K562 (cell line): ENCODE measurements around the gene RBMX. TPM values are rescaled to one million over a fixed set of nuclear protein-coding genes. Genes with fewer than 3 reads are reported as not detected.

Experiments used
- BMI1 ChIP-seq: fragments of 150-350 bp; IDR thresholded peaks from 2 replicates; pipeline ENCODE4 v1.6.1; 2014; ENCODE audit warnings: low read length
- CREBBP ChIP-seq: IDR thresholded peaks from one replicate; pipeline ENCODE4 v1.6.1; 2012; ENCODE audit warnings: low read depth, mild to moderate bottlenecking, control low read depth, inconsistent platforms, low read length
- DMBX1 ChIP-seq: fragments of 250-450 bp; sonication (Bioruptor Pico); IDR thresholded peaks from 2 replicates; pipeline ENCODE4 v1.8.0; 2022; ENCODE audit warnings: inconsistent platforms, mild to moderate bottlenecking, moderate library complexity, borderline replicate concordance
- ESRRA ChIP-seq: fragments of 450-650 bp; IDR thresholded peaks from 2 replicates; pipeline ENCODE4 v1.6.1; 2014; ENCODE audit warnings: low read depth, mild to moderate bottlenecking, moderate library complexity, borderline replicate concordance
- FOSL1 ChIP-seq: fragments of 200-800 bp; sonication (Bioruptor generic); conservative IDR thresholded peaks from 2 replicates; pipeline ENCODE4 v1.6.1; 2016; ENCODE audit warnings: missing genetic modification characterization, missing compliant biosample characterization
- JUND ChIP-seq, 2 experiments: IDR thresholded peaks; 2 replicates in 1 of 2; 3 replicates in 1 of 2; pipeline ENCODE4 v1.6.1; 2011; ENCODE audit warnings: borderline replicate concordance in 2 of 2, low read depth in 2 of 2, low read length in 2 of 2, improper control_type of control experiment in 1 of 2, missing biosample characterization in 1 of 2, missing genetic modification characterization in 1 of 2, missing genetic modification reagents in 1 of 2
- MCM3 ChIP-seq: fragments of 450-650 bp; IDR thresholded peaks from 2 replicates; pipeline ENCODE4 v1.6.1; 2016
- MEF2A ChIP-seq: IDR thresholded peaks from 2 replicates; pipeline ENCODE4 v1.6.1; 2011; ENCODE audit warnings: low read depth, mild to moderate bottlenecking, low read length, moderate library complexity; ENCODE audit not compliant: control insufficient read depth
- PTTG1 ChIP-seq: fragments of 450-650 bp; IDR thresholded peaks from 2 replicates; pipeline ENCODE4 v1.6.1; 2016; ENCODE audit warnings: low read depth, mild to moderate bottlenecking, missing genetic modification characterization, missing compliant biosample characterization
- RB1 ChIP-seq: fragments of 450-650 bp; IDR thresholded peaks from 2 replicates; pipeline ENCODE4 v1.6.1; 2017; ENCODE audit warnings: low read depth, mild to moderate bottlenecking
- RBM14 ChIP-seq: fragments of 200-400 bp; formaldehyde crosslinking; IDR thresholded peaks from 2 replicates; pipeline ENCODE4 v1.6.1; 2018; ENCODE audit warnings: low read depth, mild to moderate bottlenecking, low read length, moderate library complexity, borderline replicate concordance; ENCODE audit not compliant: insufficient read depth
- SLC30A9 ChIP-seq: fragments of 250-450 bp; sonication (Bioruptor Pico); IDR thresholded peaks from 2 replicates; pipeline ENCODE4 v1.8.0; 2022; ENCODE audit warnings: mild to moderate bottlenecking, moderate library complexity
- SOX6 ChIP-seq: fragments of 450-650 bp; IDR thresholded peaks from 2 replicates; pipeline ENCODE4 v1.6.1; 2014; ENCODE audit warnings: mild to moderate bottlenecking
- SP2 ChIP-seq: IDR thresholded peaks from 2 replicates; pipeline ENCODE4 v1.6.1; 2011; ENCODE audit warnings: mild to moderate bottlenecking, low read depth, low read length, moderate library complexity; ENCODE audit not compliant: poor library complexity, severe bottlenecking; ENCODE audit errors: extremely low read depth
- SPI1 ChIP-seq: IDR thresholded peaks from 2 replicates; pipeline ENCODE4 v1.6.1; 2011; ENCODE audit warnings: low read depth, low read length, control low read depth, borderline replicate concordance
- U2AF1 ChIP-seq: fragments of 200-400 bp; formaldehyde crosslinking; optimal IDR thresholded peaks from 2 replicates; pipeline ENCODE3; 2017; ENCODE audit warnings: mild to moderate bottlenecking, low read depth, low read length, moderate library complexity
- ZKSCAN8 ChIP-seq: fragments of 200-800 bp; sonication (Bioruptor generic); IDR thresholded peaks from 2 replicates; pipeline ENCODE4 v1.6.1; 2016; ENCODE audit warnings: missing genetic modification characterization, missing compliant biosample characterization
- ZNF165 ChIP-seq: fragments of 250-450 bp; sonication (Bioruptor Pico); IDR thresholded peaks from 2 replicates; pipeline ENCODE4 v1.4.0; 2020; ENCODE audit warnings: borderline replicate concordance
- polyA plus RNA-seq, 8 experiments: library from polyadenylated mRNA; depleted of rRNA in 4 of 8; stranded (reverse) in 5 of 8; unstranded in 3 of 8; fragments of >200 nt; fragmentation: Nextera tagmentation in 2 of 8; fragmentation: Illumina TruSeq in 1 of 8; extraction: Ambion mirVana in 2 of 8; extraction: Trizol in 1 of 8; gene quantifications; 2 replicates each; pipeline versions ENCODE4 v1.2.1 to v1.2.3, GENCODE V29; 2011 to 2014; ENCODE audit warnings: inconsistent platforms in 1 of 8, missing spikeins in 1 of 8
- total RNA-seq, 7 experiments: library from RNA; depleted of rRNA in 6 of 7; stranded (reverse); fragments of >200 nt in 6 of 7; fragmentation: Illumina TruSeq in 2 of 7; extraction: Trizol in 2 of 7; gene quantifications; 2 replicates each; pipeline versions ENCODE4 v1.2.1 to v1.2.3, GENCODE V29; 2011 to 2021; ENCODE audit warnings: low replicate concordance in 1 of 7
- TF ChIP-seq, protein P1 (sequence below), 2 experiments: IDR thresholded peaks in 1 of 2; conservative IDR thresholded peaks in 1 of 2; 2 replicates each; pipeline ENCODE4 v1.6.1; 2016; ENCODE audit warnings: low read depth in 2 of 2, mild to moderate bottlenecking in 1 of 2, missing compliant biosample characterization in 1 of 2, missing genetic modification characterization in 1 of 2, moderate library complexity in 1 of 2
- TF ChIP-seq, protein P2 (sequence below): sonication (generic); formaldehyde crosslinking; IDR thresholded peaks from 2 replicates; pipeline ENCODE4 v1.8.0; 2023; ENCODE audit warnings: mild to moderate bottlenecking, missing genetic modification reagents
- TF ChIP-seq, protein P3 (sequence below): fragments of 450-650 bp; IDR thresholded peaks from 2 replicates; pipeline ENCODE4 v1.7.1; 2018; ENCODE audit warnings: mild to moderate bottlenecking, low read depth; ENCODE audit not compliant: partially characterized antibody

The RBMX gene
- total and polyA plus RNA-seq, 9 of the 15 experiments (the other 6 are each of a cell fraction or from before 2014, with no cell fraction given): 405 to 671 (median 540) TPM

DNA sequence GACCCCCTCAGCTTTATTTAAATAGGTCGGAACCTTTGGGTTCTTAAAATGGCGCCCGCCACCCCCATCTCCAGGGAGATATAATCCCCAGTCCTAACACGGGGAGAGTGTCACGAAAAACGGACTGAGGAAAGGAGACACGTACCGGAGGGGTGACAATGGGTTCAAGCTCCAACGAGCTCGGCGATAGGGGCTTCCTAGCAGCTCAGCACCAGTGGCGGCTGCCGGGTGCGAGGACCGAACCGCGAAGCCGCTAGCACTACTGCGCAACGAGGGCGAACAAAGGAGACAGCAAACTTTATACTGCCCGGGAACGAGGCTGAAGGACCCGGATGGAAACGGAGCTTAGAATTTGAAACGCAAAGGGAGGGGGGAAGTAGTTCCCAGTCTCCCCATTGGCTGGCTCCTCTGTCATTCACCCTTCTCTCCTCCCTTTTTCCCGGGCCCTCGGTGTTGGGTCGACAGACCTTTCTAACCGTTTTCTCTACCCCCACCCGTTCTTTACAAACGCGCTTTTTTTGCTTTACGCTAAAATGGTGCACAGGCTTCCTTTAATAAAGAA, at the start of gene RBMX (continued):
- TF ChIP-seq PTTG1 (tag) (no peak), RBM14 (no peak), FOSL1 (tag) (no peak), SLC30A9 (CRISPR knock-in tag) (no peak), SPI1 (peak; percentile 80), SOX6 (peak; percentile 44; the same call in 1 of the 2 replicates), CREBBP (no peak), SP2 (peak; percentile 67), U2AF1 (no peak), ZKSCAN8 (no peak), BMI1 (no peak), DMBX1 (CRISPR knock-in tag) (no peak), MCM3 (no peak), ESRRA (peak; percentile 74), RB1 (peak; percentile 73; the same call in 1 of the 2 replicates), MEF2A (0 out of 2 replicates have a peak, but pooled peaks have one; percentile 3), JUND (IDR thresholded peaks at IDR 0.05; ENCODE audit: borderline replicate concordance, low read depth, low read length) (peak; percentile 37; the same call in 1 of the 2 replicates), JUND (tag; IDR thresholded peaks at IDR 0.05; ENCODE audit: borderline replicate concordance, low read depth, low read length) (no peak; the same call in 2 of the 3 replicates), ZNF165 (no peak)
- TF ChIP-seq, protein P1, sequence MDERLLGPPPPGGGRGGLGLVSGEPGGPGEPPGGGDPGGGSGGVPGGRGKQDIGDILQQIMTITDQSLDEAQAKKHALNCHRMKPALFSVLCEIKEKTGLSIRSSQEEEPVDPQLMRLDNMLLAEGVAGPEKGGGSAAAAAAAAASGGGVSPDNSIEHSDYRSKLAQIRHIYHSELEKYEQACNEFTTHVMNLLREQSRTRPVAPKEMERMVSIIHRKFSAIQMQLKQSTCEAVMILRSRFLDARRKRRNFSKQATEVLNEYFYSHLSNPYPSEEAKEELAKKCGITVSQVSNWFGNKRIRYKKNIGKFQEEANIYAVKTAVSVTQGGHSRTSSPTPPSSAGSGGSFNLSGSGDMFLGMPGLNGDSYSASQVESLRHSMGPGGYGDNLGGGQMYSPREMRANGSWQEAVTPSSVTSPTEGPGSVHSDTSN (CRISPR knock-in tag; IDR thresholded peaks at IDR 0.05; ENCODE audit: low read depth): peak; percentile 90
- TF ChIP-seq, protein P1 (tag; conservative IDR thresholded peaks at IDR 0.05; ENCODE audit: low read depth): peak; percentile 98
- TF ChIP-seq, protein P2, sequence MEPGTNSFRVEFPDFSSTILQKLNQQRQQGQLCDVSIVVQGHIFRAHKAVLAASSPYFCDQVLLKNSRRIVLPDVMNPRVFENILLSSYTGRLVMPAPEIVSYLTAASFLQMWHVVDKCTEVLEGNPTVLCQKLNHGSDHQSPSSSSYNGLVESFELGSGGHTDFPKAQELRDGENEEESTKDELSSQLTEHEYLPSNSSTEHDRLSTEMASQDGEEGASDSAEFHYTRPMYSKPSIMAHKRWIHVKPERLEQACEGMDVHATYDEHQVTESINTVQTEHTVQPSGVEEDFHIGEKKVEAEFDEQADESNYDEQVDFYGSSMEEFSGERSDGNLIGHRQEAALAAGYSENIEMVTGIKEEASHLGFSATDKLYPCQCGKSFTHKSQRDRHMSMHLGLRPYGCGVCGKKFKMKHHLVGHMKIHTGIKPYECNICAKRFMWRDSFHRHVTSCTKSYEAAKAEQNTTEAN (CRISPR knock-in tag): 0 out of 2 replicates have a peak, but pooled peaks have one; percentile 5
- TF ChIP-seq, protein P3, sequence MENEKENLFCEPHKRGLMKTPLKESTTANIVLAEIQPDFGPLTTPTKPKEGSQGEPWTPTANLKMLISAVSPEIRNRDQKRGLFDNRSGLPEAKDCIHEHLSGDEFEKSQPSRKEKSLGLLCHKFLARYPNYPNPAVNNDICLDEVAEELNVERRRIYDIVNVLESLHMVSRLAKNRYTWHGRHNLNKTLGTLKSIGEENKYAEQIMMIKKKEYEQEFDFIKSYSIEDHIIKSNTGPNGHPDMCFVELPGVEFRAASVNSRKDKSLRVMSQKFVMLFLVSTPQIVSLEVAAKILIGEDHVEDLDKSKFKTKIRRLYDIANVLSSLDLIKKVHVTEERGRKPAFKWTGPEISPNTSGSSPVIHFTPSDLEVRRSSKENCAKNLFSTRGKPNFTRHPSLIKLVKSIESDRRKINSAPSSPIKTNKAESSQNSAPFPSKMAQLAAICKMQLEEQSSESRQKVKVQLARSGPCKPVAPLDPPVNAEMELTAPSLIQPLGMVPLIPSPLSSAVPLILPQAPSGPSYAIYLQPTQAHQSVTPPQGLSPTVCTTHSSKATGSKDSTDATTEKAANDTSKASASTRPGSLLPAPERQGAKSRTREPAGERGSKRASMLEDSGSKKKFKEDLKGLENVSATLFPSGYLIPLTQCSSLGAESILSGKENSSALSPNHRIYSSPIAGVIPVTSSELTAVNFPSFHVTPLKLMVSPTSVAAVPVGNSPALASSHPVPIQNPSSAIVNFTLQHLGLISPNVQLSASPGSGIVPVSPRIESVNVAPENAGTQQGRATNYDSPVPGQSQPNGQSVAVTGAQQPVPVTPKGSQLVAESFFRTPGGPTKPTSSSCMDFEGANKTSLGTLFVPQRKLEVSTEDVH: no peak
